Measurements from ENCODE around the gene DLGAP4. TPM values are rescaled to one million over a fixed set of nuclear protein-coding genes. Genes with fewer than 3 reads are reported as not detected.

Gene DLGAP4
- total and polyA plus RNA-seq, 9 donors = 18.2 to 75.9 (median 53.1) TPM

GRCh38 chr20:36454698-36455427, 148.7 kb downstream of the DLGAP4 start:
- Histone ChIP-seq H3K36me3 (no peaks in the 10 kb centered on the region), H3K4me1 (ENCODE audit: insufficient read depth) (peaks cover 2% of the 10 kb centered on the region), H3K27ac (no peak overlapping the region), H3K9me3 (no peaks in the 10 kb centered on the region), H3K4me3 (no peak overlapping the region), H3K27me3 (no peaks in the 10 kb centered on the region)
- no peak for DNase-seq
- TF ChIP-seq CTCF (IDR thresholded peaks at IDR 0.05) (no peak), EP300 (IDR thresholded peaks at IDR 0.05) (no peak), POLR2A (IDR thresholded peaks at IDR 0.05) (no peak)
- intact Hi-C loops (cut with DNase I) = no loop called here
- 9 to 22% (median 14%) methylated on average over 9 of the region's 9 CpGs for whole genome bisulfite sequencing, 3 donors

GRCh38 chr20:36455972-36456625, 150.0 kb downstream of the DLGAP4 start:
- no peaks in the 10 kb centered on the region for H3K27me3 ChIP-seq
- no peak for DNase-seq
- TF ChIP-seq EP300 (IDR thresholded peaks at IDR 0.05) = no peak
- no peak for TF ChIP-seq POLR2A (IDR thresholded peaks at IDR 0.05)
- TF ChIP-seq CTCF (IDR thresholded peaks at IDR 0.05) = no peak
- H3K9me3 ChIP-seq = no peaks in the 10 kb centered on the region
- no peak overlapping the region for H3K27ac ChIP-seq
- H3K4me1 ChIP-seq (ENCODE audit: insufficient read depth) = peaks cover 6% of the 10 kb centered on the region
- H3K36me3 ChIP-seq = no peaks in the 10 kb centered on the region
- 84 to 86% (median 86%) methylated on average over 9 of the region's 9 CpGs for WGBS, 3 donors
- intact Hi-C loops (cut with DNase I) = no loop called here
- H3K4me3 ChIP-seq = no peak overlapping the region

- Histone ChIP-seq H3K9me3 (no peaks in the 10 kb centered on the region), H3K4me1 (ENCODE audit: insufficient read depth) (peaks cover 5% of the 10 kb centered on the region), H3K36me3 (no peaks in the 10 kb centered on the region), H3K27me3 (no peaks in the 10 kb centered on the region), H3K4me3 (peak overlapping the region; percentile 75), H3K27ac (peak overlapping the region; percentile 33 to 96)
- DNase-seq = peak; percentile 93 to 96 (median 94)
- intact Hi-C loops (cut with DNase I) = loop anchor here in 3 of 4 donors (5.0 to 10.0 kb wide), 3 partner anchors 66 to 134 kb away; partner anchors contain the start of gene MYL9 (in 2 of the 3)
- peak; percentile 89 for TF ChIP-seq POLR2A (IDR thresholded peaks at IDR 0.05)
- TF ChIP-seq CTCF (IDR thresholded peaks at IDR 0.05) = no peak
- WGBS, 3 donors = 6 to 11% (median 8%) methylated on average over 52 to 95 of the region's 96 CpGs
These were observed 154.8 kb downstream of the DLGAP4 start for GRCh38 chr20:36460648-36461599.

All from ovary (tissue), 9 donors.